ENCODE data around the gene NANS. TPM values are rescaled to one million over a fixed set of nuclear protein-coding genes. Genes with fewer than 3 reads are reported as not detected.

The NANS gene
- total RNA-seq (10 to 100 TPM; 20.0 to 43.7 (median 30.0) TPM), polyA plus RNA-seq (100 to 1,000 TPM in 1 of 2 donors, 10 to 100 TPM in 1; 38.3 to 141 TPM)
- long read RNA-seq, donor 1, transcript NANS-201 (6 exons, 1,170 nt): major isoform, 26 of 37 reads
- long read RNA-seq, donor 1, partial matches to known transcripts: 9 of 37 reads
- long read RNA-seq, donor 1, other reads (novel, unspliced or antisense): 2 of 37 reads
- long read RNA-seq, donor 2, transcript NANS-201 (6 exons, 1,170 nt): major isoform, 43 of 53 reads
- long read RNA-seq, donor 2, partial matches to known transcripts: 9 of 53 reads
- long read RNA-seq, donor 2, other reads (novel, unspliced or antisense): 1 of 53 reads
- long read RNA-seq, donor 3, transcript NANS-201 (6 exons, 1,170 nt): major isoform, 57 of 63 reads
- long read RNA-seq, donor 3, partial matches to known transcripts: 1 of 63 reads
- long read RNA-seq, donor 3, other reads (novel, unspliced or antisense): 5 of 63 reads

GRCh38 chr9:98056269-98057137, at the start of gene NANS:
TSS of gene NANS (plus strand) at chr9:98056732. CDS start at chr9:98056809, 77 bp downstream.
- Histone ChIP-seq H3K27me3 (no peaks in the 10 kb centered on the region), H3K9me3 (no peaks in the 10 kb centered on the region), H3K36me3 (peaks cover 0 to 21% (median 4%) of the 10 kb centered on the region in 9 donors), H3K4me3 (peak within 1 kb of the TSS; percentile 50 to 96 (median 84)), H3K27ac (peak within 1 kb of the TSS; percentile 63 to 97 (median 92)), H3K4me1 (peaks cover 0 to 36% (median 14%) of the 10 kb centered on the region in 9 donors)
- intact Hi-C loops (cut with DNase I): loop anchor here in 6 of 10 donors (1.0 to 10.0 kb wide), 6 partner anchors 73 to 201 kb away; partner anchors contain the start of genes ANP32B (in 3 of the 6), TBC1D2 (in 2 of the 6) and TRMO (in 1 of the 6)
- TF ChIP-seq CTCF (IDR thresholded peaks at IDR 0.05): peak in 2 of 9 donors; percentile 19
- peak; percentile 98 to 100 (median 99) for ATAC-seq
- 0 to 1% methylated on average over 67 to 80 of the region's 80 CpGs for WGBS, 2 donors
- DNase-seq: peak; percentile 92 to 93

GRCh38 chr9:98007251-98007928, 49.1 kb upstream of the NANS start:
- TF ChIP-seq CTCF (IDR thresholded peaks at IDR 0.05): no peak
- DNase-seq: no peak
- Histone ChIP-seq H3K4me1 (peaks cover 7 to 38% (median 21%) of the 10 kb centered on the region in 9 donors), H3K36me3 (peaks cover 0 to 100% (median 29%) of the 10 kb centered on the region in 9 donors), H3K9me3 (no peaks in the 10 kb centered on the region), H3K27me3 (no peaks in the 10 kb centered on the region), H3K4me3 (no peak overlapping the region), H3K27ac (no peak overlapping the region)
- 78 to 79% methylated on average over 13 of the region's 13 CpGs for WGBS, 2 donors
- intact Hi-C loops (cut with DNase I): no loop called here
- no peak for ATAC-seq

GRCh38 chr9:98008764-98009163, 47.8 kb upstream of the NANS start:
- intact Hi-C loops (cut with DNase I): no loop called here
- DNase-seq (no peak), ATAC-seq (no peak)
- Histone ChIP-seq H3K4me1 (peaks cover 5 to 28% (median 18%) of the 10 kb centered on the region in 9 donors), H3K4me3 (no peak overlapping the region), H3K27me3 (no peaks in the 10 kb centered on the region), H3K9me3 (no peaks in the 10 kb centered on the region), H3K36me3 (peaks cover 0 to 100% (median 40%) of the 10 kb centered on the region in 9 donors), H3K27ac (no peak overlapping the region)
- TF ChIP-seq CTCF (IDR thresholded peaks at IDR 0.05): no peak
- WGBS, 2 donors: 81 to 90% methylated on average over 3 of the region's 3 CpGs

Data from heart right ventricle (tissue), 16 donors.